ENCODE results near the gene FGGY. TPM values are rescaled to one million over a fixed set of nuclear protein-coding genes. Genes with fewer than 3 reads are reported as not detected.
"Not testable (repeated sequence)": the region's sequence is repeated elsewhere in the genome, so short reads cannot be mapped to it uniquely, and the experiment has no call there.

FGGY gene
- total RNA-seq, 1 donor from 2014 or later = 38.8 TPM

DNA sequence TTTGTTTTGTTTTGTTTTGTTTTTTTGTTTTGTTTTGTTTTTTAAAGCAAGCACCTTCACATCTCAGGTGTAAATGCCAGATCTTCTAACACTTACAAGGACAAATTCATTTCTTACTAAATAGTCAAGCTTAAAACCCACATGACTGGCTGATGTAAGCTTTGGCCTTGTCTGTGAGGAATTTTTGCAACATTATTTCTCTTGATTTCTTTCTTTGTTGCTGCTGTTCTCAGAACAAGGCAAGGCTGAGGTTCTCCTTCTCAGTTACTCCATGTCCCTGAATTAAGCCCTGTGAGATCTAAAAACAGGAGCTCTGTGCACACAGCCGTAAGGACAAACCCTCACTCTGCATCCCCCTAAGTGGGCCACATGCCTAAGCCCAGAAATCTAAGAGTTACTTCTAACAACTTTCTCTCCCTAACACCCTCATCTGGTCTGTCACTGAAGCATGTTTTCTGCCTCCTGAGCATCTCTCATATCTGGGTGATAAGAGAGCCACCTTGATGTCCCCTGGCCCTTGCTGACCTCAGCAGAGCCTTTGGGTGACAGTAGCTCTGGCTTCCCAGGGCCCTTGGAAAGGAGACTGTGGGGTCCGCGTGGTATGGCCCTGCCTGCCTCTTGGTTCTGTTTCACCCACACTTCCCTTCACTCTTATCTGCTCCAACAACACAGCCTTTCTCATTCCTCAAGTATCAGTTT, 436.7 kb downstream of the FGGY start:
- DNase-seq (ENCODE audit: low spot score) = no peak

DNA sequence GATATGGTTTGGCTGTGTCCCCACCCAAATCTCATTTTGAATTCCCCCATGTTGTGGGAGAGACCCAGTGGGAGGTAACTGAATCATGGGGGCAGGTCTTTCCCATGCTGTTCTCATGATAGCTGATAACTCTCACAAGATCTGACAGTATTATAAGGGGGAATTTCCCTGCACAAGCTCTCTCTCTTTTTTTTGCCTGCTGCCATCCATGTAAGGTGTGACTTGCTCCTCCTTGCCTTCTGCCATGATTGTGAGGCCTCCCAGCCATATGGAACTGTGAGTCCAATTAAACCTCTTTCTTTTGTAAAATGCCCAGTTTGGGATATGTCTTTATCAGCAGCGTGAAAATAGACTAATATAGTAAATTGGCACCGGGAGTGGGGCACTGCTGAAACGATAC, 439.0 kb downstream of the FGGY start:
- DNase-seq (ENCODE audit: low spot score) = not testable (repeated sequence)

DNA sequence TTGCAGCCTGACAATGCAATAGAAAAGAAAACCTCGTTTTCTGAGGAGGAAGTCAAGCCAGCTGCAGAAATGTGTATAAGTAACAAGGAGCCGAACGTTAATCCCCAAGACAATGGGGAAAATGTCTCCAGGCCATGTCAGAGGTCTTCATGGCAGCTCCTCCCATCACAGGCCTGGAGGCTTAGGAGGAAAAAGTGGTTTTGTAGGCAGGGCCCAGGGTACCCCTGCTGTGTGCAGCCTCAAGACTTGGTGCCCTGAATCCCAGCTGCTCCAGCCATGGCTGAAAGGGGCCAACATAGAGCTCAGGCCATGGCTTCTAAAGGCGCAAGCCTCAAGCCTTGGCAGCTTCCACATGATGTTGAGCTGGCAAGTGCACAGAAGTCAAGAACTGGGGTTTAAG, 439.9 kb downstream of the FGGY start:
- no peak for DNase-seq (ENCODE audit: low spot score)

DNA sequence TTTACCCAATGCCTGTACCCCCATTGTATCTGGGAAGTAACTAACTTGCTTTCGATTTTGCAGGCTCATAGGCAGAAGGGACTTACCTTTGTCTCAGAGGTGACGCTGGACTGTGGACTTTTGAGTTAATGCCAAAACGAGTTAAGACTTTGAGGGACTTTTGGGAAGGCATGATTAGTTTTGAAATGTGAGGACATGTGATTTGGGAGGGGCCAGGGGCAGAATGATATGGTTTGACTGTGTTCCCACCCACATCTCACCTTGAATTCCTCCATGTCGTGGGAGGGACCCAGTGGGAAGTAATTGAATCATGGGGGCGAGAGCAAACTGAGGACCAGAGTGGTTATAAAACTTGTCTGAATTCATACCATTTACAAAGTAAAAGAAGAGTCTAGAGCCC, 440.7 kb downstream of the FGGY start:
- no peak for DNase-seq (ENCODE audit: low spot score)

DNA sequence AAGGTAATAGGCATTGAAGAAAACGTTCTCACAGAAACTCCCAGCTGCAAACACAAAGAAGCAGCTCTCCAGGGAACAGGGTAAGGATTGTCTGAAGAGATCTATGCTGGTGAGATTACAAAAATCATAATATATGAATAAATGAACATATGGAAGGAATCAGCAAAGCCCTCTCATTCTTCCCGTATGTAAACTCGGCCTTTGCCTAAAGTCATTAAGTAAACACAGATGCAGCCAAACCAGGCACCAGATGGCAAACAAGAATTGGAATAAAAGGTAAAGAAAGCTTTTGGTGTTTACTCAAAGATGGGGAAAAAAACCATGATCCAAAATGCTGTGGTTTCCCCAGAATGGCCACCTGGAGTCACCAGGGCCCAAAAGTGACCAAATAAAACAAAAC, 441.3 kb downstream of the FGGY start:
- no peak for DNase-seq (ENCODE audit: low spot score)

DNA sequence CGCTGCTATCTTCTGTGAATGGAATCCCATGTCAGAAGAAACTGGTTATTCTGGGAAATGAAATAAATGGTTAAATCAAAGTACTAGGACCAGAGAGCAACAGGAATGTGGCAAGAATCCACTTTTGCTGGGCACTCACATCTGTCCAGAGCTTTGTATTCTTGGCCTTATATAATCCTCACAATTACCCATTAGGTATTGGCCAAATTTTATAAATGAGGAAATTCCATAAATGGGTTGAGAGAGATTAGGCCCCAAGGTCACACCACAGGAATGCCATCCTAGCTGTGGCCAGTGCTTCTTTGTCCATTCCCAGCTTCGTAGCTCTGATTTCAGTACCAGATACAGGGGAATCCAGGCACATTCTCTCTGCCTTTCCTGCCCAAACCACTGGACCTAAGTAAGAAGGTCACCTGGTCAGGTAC, 441.7 kb downstream of the FGGY start:
- no peak for DNase-seq (ENCODE audit: low spot score)

DNA sequence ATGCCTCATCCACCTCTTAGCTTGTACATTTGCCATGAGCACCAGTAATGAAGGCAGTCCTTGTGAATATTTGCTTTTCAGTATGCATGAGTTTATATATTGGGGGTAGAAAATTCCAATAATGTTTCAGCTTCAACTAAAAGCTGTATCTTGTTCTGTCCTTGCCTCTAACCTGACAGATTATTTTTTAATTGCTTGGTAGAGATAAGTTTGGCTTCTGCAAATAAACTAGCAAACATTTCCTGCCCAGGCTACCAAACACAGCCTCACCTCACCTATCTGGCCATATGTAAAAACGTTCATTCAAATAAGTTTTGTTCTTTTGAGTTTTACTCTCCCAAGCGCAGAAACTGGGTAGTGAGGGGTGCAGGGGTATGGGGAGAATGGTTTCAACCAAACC, 442.2 kb downstream of the FGGY start:
- no peak for DNase-seq (ENCODE audit: low spot score)

DNA sequence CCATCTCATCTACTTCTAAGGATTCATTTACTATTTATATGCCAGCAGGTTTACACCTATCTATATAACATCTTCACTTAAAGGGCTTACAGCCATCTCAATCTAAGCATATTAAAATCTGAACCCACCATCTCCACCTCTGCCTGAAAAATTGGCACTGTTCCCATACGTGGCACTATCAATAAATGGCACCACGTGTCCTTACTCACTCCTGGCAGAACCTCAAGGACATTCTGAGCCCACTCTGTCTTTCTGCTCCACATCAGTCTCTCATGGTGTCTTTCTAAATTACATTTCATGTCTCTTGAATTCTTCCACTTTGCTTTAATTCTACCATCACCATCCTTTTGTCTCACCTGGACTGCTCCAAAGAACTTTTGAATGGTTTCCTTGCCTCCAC, 445.6 kb downstream of the FGGY start:
- DNase-seq (ENCODE audit: low spot score) = no peak

DNA sequence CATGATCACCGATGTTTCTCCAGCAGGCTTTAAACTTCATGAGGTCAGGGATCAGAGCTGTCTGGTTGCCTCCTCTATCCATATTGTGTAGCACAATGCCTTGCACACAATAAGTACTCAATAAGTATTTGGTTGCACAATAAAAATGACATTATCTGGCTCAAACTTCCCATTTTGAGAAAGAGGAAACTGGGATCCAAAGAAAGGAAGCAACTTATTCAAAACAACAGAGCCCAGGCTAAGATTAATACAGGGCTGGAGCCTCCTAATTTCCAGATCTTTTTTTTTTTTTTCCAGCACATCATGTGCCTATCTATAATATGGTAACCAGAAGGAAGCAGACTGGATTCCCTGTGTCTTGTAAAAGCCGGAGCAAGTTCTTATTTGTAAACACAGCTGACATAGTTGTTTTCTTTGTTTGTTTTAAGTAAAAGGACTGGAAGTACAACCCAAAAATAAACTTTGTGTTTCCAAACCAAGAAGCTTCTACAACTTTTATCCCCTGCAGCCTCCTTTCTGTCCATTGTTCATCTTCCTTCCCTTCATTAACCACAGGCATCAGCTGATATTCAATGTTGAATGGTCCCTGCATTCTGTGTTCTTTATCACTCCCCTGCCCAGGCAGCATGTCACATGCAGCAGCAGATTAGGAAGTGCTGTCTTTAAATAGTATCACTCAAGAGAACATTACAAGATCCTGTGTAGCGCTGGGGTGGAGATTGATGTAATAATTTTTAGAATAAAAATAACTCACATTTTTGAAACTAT, 446.6 kb downstream of the FGGY start:
- DNase-seq (ENCODE audit: low spot score) = no peak

DNA sequence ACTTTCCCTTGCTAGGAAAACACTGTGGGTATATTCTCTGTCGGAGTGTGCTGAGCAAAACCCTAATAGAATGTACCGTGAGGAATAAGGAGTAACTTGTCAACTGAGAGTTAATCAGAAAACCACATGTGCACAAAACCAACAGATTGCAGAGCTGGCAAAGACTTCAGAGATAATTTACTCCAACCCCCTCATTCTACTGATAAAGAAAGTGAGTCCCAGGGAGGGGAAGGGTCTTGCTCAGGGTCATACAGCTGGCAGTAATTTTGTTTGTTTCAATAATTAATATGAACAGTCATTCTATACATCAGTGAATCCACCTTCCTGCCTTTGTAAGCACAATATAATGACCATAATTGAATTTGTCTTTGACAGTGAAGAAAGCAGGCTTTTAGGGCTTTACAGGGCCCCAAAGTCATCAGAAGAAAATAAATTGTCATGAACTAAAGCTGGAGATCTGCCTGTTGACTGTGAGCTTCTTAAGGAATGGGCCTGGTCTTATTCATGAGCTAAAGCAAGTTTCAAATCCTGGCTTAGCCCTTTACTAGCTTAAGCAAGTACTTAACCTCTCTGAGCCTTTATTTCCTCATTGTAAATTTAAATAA, 450.6 kb downstream of the FGGY start:
- no peak for DNase-seq (ENCODE audit: low spot score)

DNA sequence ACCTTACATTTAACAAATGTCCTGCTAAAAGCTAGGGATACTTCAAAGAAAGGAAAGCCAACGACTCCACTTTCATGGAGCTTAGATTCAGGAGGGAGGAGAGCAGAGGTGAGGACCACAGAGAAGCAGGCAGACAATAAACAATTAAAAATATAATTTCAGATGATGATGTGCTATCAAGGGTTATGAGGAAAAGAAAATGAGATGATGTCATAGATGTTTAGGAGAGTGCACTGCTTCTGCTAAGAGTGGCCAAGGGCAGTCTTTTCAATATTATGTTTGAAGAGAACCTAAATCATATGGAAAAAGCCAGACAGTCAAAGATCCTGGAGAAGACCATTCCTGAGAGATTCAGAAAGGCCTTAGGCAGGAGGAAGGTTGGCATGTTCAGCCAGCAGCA, 451.2 kb downstream of the FGGY start:
- DNase-seq (ENCODE audit: low spot score) = no peak

DNA sequence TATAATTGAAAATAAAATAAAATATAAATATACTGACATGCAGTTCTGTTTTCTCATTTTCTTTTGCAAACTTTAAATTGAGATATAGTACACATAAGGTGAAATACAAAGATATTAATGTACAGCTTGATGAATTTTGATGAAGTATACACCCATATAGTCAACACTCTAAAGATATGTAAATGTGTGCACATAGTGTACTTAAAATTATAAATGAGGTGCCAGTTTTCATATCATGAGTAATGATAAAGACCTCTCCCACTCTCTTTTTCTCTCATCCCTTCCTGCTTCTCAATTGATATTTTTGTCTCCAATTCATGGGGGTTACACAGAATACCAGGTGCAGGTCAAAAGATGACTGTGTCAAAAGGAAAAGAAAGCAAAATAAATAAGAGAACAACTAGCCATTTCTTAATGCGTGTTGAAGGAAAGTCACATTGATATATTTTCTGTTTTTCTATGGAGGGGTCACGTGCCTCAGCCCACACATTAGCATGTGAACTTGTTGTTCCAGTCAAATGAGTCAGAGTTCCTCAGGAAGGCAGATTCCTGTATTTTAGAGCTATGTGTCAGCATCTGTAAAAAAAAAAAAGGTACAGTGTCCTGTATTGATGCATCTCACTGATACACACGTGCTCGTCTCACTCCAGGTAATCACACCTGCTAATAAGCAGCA, 453.6 kb downstream of the FGGY start:
- DNase-seq (ENCODE audit: low spot score) = no peak

DNA sequence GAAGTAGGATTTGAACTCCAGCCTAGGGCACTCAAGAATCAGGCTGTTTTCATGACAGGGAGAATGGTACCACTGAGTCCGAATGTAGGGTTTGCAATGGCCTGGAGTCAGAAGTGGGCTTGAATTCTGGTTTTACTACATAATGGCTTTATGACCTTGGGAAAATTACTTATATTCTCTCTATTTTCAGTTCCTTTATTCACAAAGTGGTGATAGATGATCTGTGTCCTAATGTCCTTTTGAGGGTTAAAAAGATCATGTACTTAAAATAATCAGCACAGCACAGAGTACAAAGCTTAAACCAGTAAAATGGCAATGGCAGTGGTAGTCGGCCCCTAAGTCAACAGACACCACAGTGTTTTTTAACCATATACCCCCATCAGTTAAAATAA, 454.1 kb downstream of the FGGY start:
- no peak for DNase-seq (ENCODE audit: low spot score)

DNA sequence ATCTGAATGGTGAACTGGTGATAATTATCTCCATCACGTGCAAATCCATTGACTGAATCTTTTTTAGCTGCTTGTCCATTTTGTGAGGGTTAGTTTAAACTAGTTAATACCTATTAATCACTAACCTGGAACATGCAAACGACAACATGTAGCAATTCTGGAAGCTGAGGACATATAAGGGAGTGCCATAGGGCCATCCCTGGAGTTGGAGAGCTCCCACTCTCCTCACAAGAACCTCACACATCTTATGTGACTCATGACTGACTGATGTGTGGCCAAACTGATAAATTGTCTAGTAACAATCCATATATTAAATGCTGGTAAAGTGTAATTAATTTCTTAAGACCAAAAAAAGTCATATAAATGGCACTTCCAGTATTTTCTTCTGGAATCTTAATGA, 454.9 kb downstream of the FGGY start:
- no peak for DNase-seq (ENCODE audit: low spot score)

DNA sequence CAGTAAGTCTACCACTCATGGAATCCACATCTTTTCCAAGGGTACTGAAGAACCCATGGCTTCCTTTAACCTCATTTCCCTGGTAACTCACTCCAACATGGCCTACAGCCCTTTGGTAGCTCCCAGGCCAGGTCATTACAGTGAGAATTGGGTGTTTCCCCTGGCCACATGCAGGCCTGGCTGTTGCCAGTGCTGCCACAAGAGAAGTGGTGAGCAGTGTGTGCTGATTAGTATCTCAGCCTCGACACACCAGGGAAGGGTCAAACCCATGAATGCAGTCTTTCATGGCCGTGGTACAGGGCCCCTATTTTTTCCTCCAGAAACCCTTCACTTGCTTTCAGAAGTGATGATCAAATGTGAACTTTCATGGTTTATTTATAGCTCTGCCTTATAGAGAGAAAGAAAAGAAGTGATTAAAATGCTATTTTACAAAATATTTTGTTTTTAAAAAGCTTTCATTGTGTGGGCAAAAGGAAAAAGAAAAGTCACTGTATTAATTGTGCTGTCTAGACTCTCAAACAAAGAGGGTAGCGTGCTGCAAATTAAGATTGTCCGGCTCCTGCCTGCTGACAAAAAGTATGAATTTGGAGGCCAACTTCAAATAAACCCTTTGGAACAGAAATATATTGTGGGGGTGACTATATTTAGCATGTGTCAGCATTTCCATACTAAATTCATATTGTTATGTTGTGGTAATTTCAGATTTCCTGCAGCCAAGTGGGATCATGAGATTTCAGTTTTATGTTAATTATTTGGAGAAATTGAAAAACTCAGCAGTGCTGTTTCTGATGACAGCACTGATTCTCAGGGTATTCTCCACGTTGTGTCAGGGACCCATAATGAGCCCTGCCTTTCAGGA, 455.9 kb downstream of the FGGY start:
- no peak for DNase-seq (ENCODE audit: low spot score)

DNA sequence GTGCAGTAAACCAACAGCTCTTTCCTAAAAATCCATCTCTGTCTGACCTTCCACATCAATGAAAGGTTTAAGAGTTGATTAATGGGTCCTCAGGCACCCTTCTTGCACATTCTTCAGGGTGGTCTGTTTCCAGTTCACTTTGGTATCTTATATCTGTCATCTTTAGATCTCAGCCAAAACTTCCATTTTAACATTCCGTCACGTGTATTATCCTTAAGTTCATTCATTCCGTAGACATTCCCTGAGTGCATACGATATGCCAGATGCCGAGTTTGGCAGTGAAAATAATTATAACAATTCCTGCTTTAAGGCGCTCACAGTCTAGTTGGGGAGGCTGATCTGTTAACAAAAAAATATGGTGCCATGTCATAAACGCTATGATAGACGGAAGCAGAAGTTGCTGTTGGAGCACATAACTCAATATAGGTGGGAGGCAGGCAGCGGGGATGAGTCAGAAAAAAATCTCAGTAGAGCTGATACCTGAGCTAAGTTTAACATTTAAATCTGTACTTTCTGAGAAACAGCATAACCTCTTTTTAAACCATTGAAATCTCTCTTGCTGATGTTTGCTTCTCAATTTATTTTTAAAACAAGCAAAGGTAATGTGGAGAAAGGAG, 458.3 kb downstream of the FGGY start:
- DNase-seq (ENCODE audit: low spot score) = no peak

DNA sequence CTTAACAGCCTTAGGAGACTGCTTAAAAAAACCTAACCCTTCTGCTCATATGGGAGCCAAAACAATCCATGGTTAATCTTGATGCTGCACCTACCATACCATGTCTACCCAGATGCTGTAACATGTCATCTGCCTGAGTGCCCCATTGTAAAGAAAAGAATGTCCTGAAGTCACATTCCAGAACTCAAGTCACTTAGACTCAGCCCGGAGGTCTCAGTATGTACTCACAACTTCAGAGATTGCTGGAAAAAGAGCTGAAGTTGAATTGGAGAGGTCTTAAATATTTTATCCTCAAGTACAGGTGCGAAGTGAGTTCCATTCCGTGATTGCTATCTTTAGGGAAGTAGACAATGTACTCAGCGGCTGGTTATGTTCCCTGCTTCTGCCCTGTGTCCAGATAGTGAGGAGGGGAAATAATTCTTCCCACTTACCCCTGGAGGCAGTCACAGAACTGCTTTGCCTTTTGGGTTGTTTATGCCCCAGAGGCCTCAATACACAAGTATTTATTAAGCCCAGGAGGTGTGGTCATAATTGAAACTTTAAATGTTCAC, 460.4 kb downstream of the FGGY start:
- DNase-seq (ENCODE audit: low spot score) = no peak

DNA sequence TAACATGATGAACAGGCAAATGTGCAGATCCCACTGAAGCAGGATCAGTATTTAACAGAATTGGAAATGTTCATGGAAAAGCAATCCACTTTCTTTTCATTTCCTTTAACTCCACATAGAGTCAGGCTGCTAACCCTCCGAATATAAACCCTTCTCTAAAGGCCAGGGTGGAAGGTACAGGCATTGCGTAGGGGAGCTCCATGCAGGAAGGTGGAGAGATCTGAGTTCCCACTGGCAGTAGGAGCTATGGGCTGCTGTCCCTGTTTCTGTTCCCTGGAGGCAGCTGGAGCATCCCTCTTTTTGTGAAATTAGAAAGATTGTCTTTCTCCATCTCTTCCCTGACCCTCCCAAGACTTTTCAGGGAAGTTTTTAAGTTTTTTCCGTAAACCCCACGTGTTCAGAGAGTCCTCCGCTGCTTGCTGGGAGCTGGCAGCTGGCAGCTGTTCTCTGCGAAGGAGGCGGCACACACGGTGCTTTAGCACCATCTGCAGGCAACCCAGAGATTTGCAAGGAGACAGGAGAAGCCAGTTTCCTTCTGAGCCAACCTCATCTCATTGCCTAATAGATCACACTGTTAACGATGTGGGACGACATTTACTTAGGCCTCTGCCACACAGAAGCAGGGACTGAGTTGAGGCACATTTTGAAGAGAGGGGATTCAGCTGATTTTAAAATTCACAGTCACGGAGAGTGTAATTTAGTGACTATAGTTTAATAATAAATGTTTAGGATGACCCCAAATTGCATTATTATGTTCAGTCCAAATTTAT, 462.4 kb downstream of the FGGY start:
- peak; percentile 89 for DNase-seq (ENCODE audit: low spot score)

DNA sequence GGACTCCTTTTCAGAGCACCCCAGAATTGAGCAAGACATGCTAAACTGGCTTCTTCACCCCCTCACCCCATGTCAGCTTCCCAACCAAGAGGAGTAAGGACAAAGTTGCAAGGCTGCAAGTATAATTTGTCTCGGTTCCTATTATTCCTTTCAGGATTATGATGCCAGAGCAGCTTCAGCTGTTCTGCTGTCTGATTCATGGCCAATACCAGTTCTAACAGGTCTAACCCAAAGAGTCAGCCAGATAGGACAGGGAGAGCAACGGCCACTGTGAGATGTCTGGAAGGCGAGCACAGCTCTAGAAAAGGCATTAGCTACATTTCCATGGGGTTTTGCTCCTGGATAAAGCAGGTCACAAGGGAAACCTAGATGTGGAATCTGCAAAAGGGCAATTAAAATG, 464.5 kb downstream of the FGGY start:
- no peak for DNase-seq (ENCODE audit: low spot score)

DNA sequence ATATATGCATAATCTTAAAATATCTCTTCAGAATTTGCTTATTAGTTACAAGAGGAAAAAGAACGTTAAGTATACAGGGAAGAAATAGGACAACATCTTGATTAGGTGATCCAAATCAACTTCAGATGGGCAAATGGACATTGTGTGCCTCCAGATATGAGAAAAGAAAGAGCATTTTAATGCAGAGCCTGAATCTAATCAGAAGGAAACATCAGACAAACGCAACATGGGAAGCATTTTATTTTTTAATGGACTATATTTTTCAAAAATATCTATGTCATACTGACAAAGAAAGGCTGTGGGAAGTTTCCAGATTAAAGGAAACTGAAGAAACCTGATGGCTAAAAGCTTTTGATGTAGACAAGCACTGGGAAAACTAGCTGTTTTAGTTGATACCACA, 466.5 kb downstream of the FGGY start:
- no peak for DNase-seq (ENCODE audit: low spot score)

All from ureter (tissue), 1 donor.